Heart left ventricle (tissue), 13 donors: ENCODE data around the gene ANKRD11.

Experiments
- POLR2A ChIP-seq, 2 donors: fragments of 450-650 bp; IDR thresholded peaks; one replicate each; pipeline ENCODE4 v1.6.1; 2017; ENCODE audit warnings: antibody characterized with exemption in 2 of 2, mild to moderate bottlenecking in 2 of 2, moderate library complexity in 2 of 2
- TF ChIP-seq, protein P1 (sequence below), 12 donors: fragments of 200-600 bp; sonication (generic) in 4 of 12; IDR thresholded peaks; one replicate each; pipeline versions ENCODE4 v1.5.0 to v1.8.0; 2018 to 2022; ENCODE audit warnings: antibody characterized with exemption in 12 of 12, mild to moderate bottlenecking in 5 of 12
- donor health status: ischemic (EF 13 %, LVEDD 7.1; RV severe dilation, severe dysfunction).
- donor health status: DM: no; HTN: yes; CAD: no.
- donor health status: DM: no; HTN: no; CAD: no.
- donor health status: ischemic (EF 25% LVEDD 6.9; RV normal size, moderate dysfunction).
- donor health status: ischemic (EF 25% LVEDD 5.7; RV mildly dilated, moderate dysfunction).
- donor health status: ischemic (EF 35%, LVEDD 5.7; RV mildly dilated, moderate dysfunction).
- donor health status: nonischemic (EF 11% LVEDD 7.7; RV severe dilation, severe dysfunction).
- donor health status: DM: yes; HTN: yes; CAD: no.
- donor health status: PGD.
- donor health status: ischemic (EF 29% LVEDD 5.4; RV normal size, mild dysfunction).
- donor health status: nonischemic (EF 23%, LVEDD 6.1; RV moderate dilation, normal function).

DNA sequence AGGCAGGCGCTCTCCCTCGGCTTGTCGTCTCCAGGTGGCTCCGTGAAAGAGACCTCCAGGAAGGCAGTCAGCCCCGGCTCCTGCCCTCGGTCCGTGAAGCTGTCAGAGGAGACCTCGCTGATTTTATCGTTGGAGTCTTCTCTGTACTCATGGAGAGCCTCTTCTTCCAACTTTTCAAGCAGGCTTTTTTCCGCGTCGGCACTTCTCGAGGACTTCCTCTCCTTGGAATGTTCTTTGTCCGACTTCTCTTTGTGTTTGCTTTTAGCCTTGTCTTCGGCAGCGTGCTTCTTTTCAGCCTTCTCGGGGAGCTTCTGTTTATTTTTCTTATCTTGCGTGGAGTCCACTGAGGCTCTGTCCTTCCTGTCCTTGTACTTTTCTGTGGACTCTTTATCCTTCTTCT lies 207.8 kb downstream of the ANKRD11 start:
- TF ChIP-seq, protein P1, sequence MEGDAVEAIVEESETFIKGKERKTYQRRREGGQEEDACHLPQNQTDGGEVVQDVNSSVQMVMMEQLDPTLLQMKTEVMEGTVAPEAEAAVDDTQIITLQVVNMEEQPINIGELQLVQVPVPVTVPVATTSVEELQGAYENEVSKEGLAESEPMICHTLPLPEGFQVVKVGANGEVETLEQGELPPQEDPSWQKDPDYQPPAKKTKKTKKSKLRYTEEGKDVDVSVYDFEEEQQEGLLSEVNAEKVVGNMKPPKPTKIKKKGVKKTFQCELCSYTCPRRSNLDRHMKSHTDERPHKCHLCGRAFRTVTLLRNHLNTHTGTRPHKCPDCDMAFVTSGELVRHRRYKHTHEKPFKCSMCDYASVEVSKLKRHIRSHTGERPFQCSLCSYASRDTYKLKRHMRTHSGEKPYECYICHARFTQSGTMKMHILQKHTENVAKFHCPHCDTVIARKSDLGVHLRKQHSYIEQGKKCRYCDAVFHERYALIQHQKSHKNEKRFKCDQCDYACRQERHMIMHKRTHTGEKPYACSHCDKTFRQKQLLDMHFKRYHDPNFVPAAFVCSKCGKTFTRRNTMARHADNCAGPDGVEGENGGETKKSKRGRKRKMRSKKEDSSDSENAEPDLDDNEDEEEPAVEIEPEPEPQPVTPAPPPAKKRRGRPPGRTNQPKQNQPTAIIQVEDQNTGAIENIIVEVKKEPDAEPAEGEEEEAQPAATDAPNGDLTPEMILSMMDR (IDR thresholded peaks at IDR 0.05), result no peak
- no peak for TF ChIP-seq POLR2A (IDR thresholded peaks at IDR 0.05)
